Body of pancreas (tissue), 4 donors: ENCODE results near the gene TACO1. TPM values are rescaled to one million over a fixed set of nuclear protein-coding genes. Genes with fewer than 3 reads are reported as not detected.

Experiments used
- ATAC-seq: fragments of 150-250 bp; one replicate; pipeline ENCODE4 v1.9.1; 2016
- DNase-seq, 4 donors: peaks; one replicate each; pipeline ENCODE4 v3.0.0-alpha.2; 2019
- H3K27ac ChIP-seq, 4 donors: fragments of 200-600 bp; sonication (generic); 1 replicate in 3 of 4; 2 replicates in 1 of 4; pipeline versions ENCODE4 v1.5.1 to v1.6.1; 2016 to 2019; ENCODE audit warnings: mild to moderate bottlenecking in 1 of 4, mixed read lengths in 1 of 4, moderate library complexity in 1 of 4
- H3K27me3 ChIP-seq, 2 donors: fragments of 200-600 bp; sonication (generic); one replicate each; pipeline ENCODE4 v1.6.0; 2016; ENCODE audit warnings: mild to moderate bottlenecking in 1 of 2
- H3K36me3 ChIP-seq, 2 donors: fragments of 200-600 bp; sonication (generic); replicated peaks in 1 of 2; 2 replicates each; pipeline ENCODE4 v1.5.1; 2016; ENCODE audit warnings: low read depth in 2 of 2; ENCODE audit not compliant: insufficient read depth in 1 of 2
- H3K4me1 ChIP-seq: fragments of 200-600 bp; sonication (generic); one replicate; pipeline ENCODE4 v1.6.0; 2016
- H3K4me3 ChIP-seq, 2 donors: fragments of 200-600 bp; sonication (generic); 1 replicate in 1 of 2; 2 replicates in 1 of 2; pipeline ENCODE4 v1.5.1; 2016 to 2019
- H3K9me3 ChIP-seq, 3 donors: fragments of 200-600 bp; sonication (generic); 1 replicate in 2 of 3; 2 replicates in 1 of 3; pipeline ENCODE4 v1.5.1; 2016
- CTCF ChIP-seq, 7 experiments: fragments of 450-650 bp in 4 of 7; fragments of 200-600 bp in 3 of 7; sonication (generic) in 3 of 7; IDR thresholded peaks; one replicate each; pipeline ENCODE4 v1.5.1; 2016 to 2019; ENCODE audit warnings: antibody characterized with exemption in 7 of 7
- POLR2A ChIP-seq, 3 donors: fragments of 450-650 bp; IDR thresholded peaks; one replicate each; pipeline ENCODE4 v1.6.1; 2016; ENCODE audit warnings: antibody characterized with exemption in 3 of 3, mild to moderate bottlenecking in 2 of 3
- WGBS, 2 donors: methylation state at CpG; one replicate each; pipeline ENCODE4 v1.1.5; 2017; 5-methylcytosine and 5-hydroxymethylcytosine counted together
- intact Hi-C: fragments of 100-400 bp; cut with DNase I; formaldehyde crosslinking; loops from one replicate; pipeline ENCODE4 v1.15.1; 2023
- total RNA-seq, 2 donors: library from RNA; depleted of rRNA; stranded (reverse); fragments of >200 nt; gene quantifications; one replicate each; pipeline ENCODE4 v1.1.0, GENCODE V29; 2016

TACO1 gene
- total RNA-seq, 2 donors from 2014 or later, result 9.3 to 10.5 TPM

- ATAC-seq (peak; percentile 18), DNase-seq (no peak)
- intact Hi-C loops, result no loop called here
- TF ChIP-seq POLR2A (IDR thresholded peaks at IDR 0.05) (no peak), CTCF (IDR thresholded peaks at IDR 0.05) (no peak)
- Histone ChIP-seq H3K9me3 (no peaks in the 10 kb centered on the region), H3K4me1 (no peaks in the 10 kb centered on the region), H3K27ac (no peak overlapping the region), H3K4me3 (no peak overlapping the region), H3K27me3 (no peaks in the 10 kb centered on the region), H3K36me3 (peaks cover 0 to 14% of the 10 kb centered on the region in 2 donors)
- 87 to 92% methylated on average over 3 of the region's 3 CpGs for WGBS, 2 donors
These were observed 7.9 kb upstream of the TACO1 start for GRCh38 chr17:63592797-63593196.

- intact Hi-C loops, result no loop called here
- 98 to 99% methylated on average over 3 of the region's 3 CpGs for WGBS, 2 donors
- Histone ChIP-seq H3K4me1 (peaks cover 5% of the 10 kb centered on the region), H3K27me3 (no peaks in the 10 kb centered on the region), H3K9me3 (no peaks in the 10 kb centered on the region), H3K36me3 (peaks cover 0 to 3% of the 10 kb centered on the region in 2 donors), H3K27ac (no peak overlapping the region), H3K4me3 (no peak overlapping the region)
- DNase-seq, result no peak
- no peak for ATAC-seq
- TF ChIP-seq POLR2A (IDR thresholded peaks at IDR 0.05) (no peak), CTCF (IDR thresholded peaks at IDR 0.05) (no peak)
These were observed 5.6 kb upstream of the TACO1 start for GRCh38 chr17:63595132-63595531.

- Histone ChIP-seq H3K27ac (no peak overlapping the region), H3K27me3 (no peaks in the 10 kb centered on the region), H3K9me3 (no peaks in the 10 kb centered on the region), H3K4me1 (peaks cover 17% of the 10 kb centered on the region), H3K36me3 (no peaks in the 10 kb centered on the region), H3K4me3 (no peak overlapping the region)
- DNase-seq, result no peak
- ATAC-seq, result no peak
- TF ChIP-seq CTCF (IDR thresholded peaks at IDR 0.05) (no peak), POLR2A (IDR thresholded peaks at IDR 0.05) (no peak)
- WGBS, 2 donors, result 50 to 55% methylated on average over 6 of the region's 6 CpGs
- intact Hi-C loops, result no loop called here
These were observed 3.7 kb upstream of the TACO1 start for GRCh38 chr17:63596856-63597586.

- Histone ChIP-seq H3K27ac (no peak overlapping the region), H3K4me1 (peaks cover 19% of the 10 kb centered on the region), H3K36me3 (no peaks in the 10 kb centered on the region), H3K4me3 (no peak overlapping the region), H3K9me3 (no peaks in the 10 kb centered on the region), H3K27me3 (no peaks in the 10 kb centered on the region)
- intact Hi-C loops, result no loop called here
- TF ChIP-seq POLR2A (IDR thresholded peaks at IDR 0.05) (no peak), CTCF (IDR thresholded peaks at IDR 0.05) (no peak)
- ATAC-seq (no peak), DNase-seq (no peak)
- 67 to 88% methylated on average over 2 of the region's 2 CpGs for WGBS, 2 donors
These were observed 2.4 kb upstream of the TACO1 start for GRCh38 chr17:63598281-63598680.
